GM12878 (cell line): ENCODE measurements around the gene EFCAB13. TPM values are rescaled to one million over a fixed set of nuclear protein-coding genes. Genes with fewer than 3 reads are reported as not detected.
A peak's percentile ranks its signal among the peaks of the same experiment; 100 is the strongest.

ENCODE experiments used
- ATAC-seq: fragments of 200-7000 bp; cut with Tn5 transposase; 3 replicates; pipeline ENCODE4 v1.9.1; 2020; ENCODE audit warnings: mild to moderate bottlenecking, moderate library complexity
- BruUV-seq: library from RNA; stranded (reverse); fragments of 400-500 nt; replicated peaks from 2 replicates; lab custom pipeline; 2021; lab: Mats Ljungman, UMichigan
- CTCF ChIA-PET: fragments of 300-600 bp; sonication (Branson Sonifier 250); formaldehyde crosslinking; extraction: SDS; loops from one replicate; lab custom pipeline; 2021; ENCODE audit warnings: inconsistent platforms; lab: Yijun Ruan, JAX
- POLR2A ChIA-PET: fragments of 350-600 bp; formaldehyde crosslinking; extraction: SDS; loops from one replicate; lab custom pipeline; 2021; ENCODE audit warnings: inconsistent platforms; lab: Charles Lee
- RAD21 ChIA-PET: fragments of 300-600 bp; sonication (Branson Sonifier 250); formaldehyde crosslinking; loops from one replicate; lab custom pipeline; 2023; ENCODE audit warnings: antibody characterized with exemption; ENCODE audit not compliant: unreplicated experiment; lab: Charles Lee
- SMC1A ChIA-PET: fragments of 300-600 bp; sonication (Branson Sonifier 250); formaldehyde crosslinking; loops from one replicate; lab custom pipeline; 2023; ENCODE audit not compliant: unreplicated experiment, uncharacterized antibody; lab: Charles Lee
- DNase-seq: peaks from one replicate; pipeline ENCODE4 v3.0.0-alpha.2; 2011; ENCODE audit warnings: low read depth, low spot score
- FAIRE-seq: peaks from 3 replicates; lab custom pipeline; 2011; peaks lifted over from hg19 to GRCh38; lab: Jason Lieb, UNC
- H2AFZ ChIP-seq: 2 replicates; pipeline ENCODE4 v1.6.0; 2011; ENCODE audit warnings: low read depth, low read length, control low read depth; ENCODE audit not compliant: control insufficient read depth
- H3K27ac ChIP-seq: 2 replicates; pipeline ENCODE4 v1.5.1; 2011; ENCODE audit warnings: control low read depth; ENCODE audit not compliant: control insufficient read depth, insufficient read depth
- H3K27me3 ChIP-seq, 2 experiments: replicated peaks in 1 of 2; 2 replicates each; pipeline versions ENCODE4 v1.6.0 to v1.6.1; 2011; ENCODE audit warnings: low read length in 1 of 2; ENCODE audit not compliant: control insufficient read depth in 2 of 2, insufficient read depth in 2 of 2
- H3K36me3 ChIP-seq, 2 experiments: 2 replicates each; pipeline ENCODE4 v1.5.1; 2011; ENCODE audit warnings: low read length in 1 of 2; ENCODE audit not compliant: control insufficient read depth in 2 of 2, insufficient read depth in 2 of 2
- H3K4me1 ChIP-seq: 2 replicates; pipeline ENCODE4 v1.6.1; 2011; ENCODE audit warnings: mild to moderate bottlenecking, low read length, moderate library complexity, mixed read lengths; ENCODE audit not compliant: control insufficient read depth, insufficient read depth
- H3K4me2 ChIP-seq: 2 replicates; pipeline ENCODE4 v1.6.0; 2011; ENCODE audit warnings: control low read depth; ENCODE audit not compliant: control insufficient read depth, insufficient read depth
- H3K4me3 ChIP-seq: fragments of 200-600 bp; sonication (generic); 2 replicates; pipeline ENCODE4 v1.5.1; 2016
- H3K79me2 ChIP-seq: 2 replicates; pipeline ENCODE4 v1.6.0; 2011; ENCODE audit warnings: low read length; ENCODE audit not compliant: control insufficient read depth, insufficient read depth
- H3K9ac ChIP-seq: 2 replicates; pipeline ENCODE4 v1.8.0; 2011; ENCODE audit warnings: low read length, control low read depth, mixed read lengths; ENCODE audit not compliant: control insufficient read depth, insufficient read depth
- H3K9me3 ChIP-seq: replicated peaks from 3 replicates; pipeline ENCODE4 v1.5.1; 2011; ENCODE audit warnings: mild to moderate bottlenecking, low read length; ENCODE audit not compliant: control insufficient read depth, insufficient read depth
- H4K20me1 ChIP-seq: 2 replicates; pipeline ENCODE4 v1.6.0; 2011; ENCODE audit not compliant: control insufficient read depth, insufficient read depth
- ETV6 ChIP-seq, 2 experiments: fragments of 450-650 bp in 1 of 2; IDR thresholded peaks in 1 of 2; conservative IDR thresholded peaks in 1 of 2; 2 replicates each; pipeline ENCODE4 v1.6.1; 2014; ENCODE audit warnings: antibody characterized with exemption in 1 of 2, borderline replicate concordance in 1 of 2, low read depth in 1 of 2, mild to moderate bottlenecking in 1 of 2, moderate library complexity in 1 of 2
- LARP7 ChIP-seq: fragments of 450-650 bp; IDR thresholded peaks from 2 replicates; pipeline ENCODE4 v1.6.1; 2017; ENCODE audit warnings: mild to moderate bottlenecking
- MXI1 ChIP-seq: fragments of 150-350 bp; IDR thresholded peaks from 2 replicates; pipeline ENCODE4 v1.6.1; 2011; ENCODE audit warnings: low read depth, mild to moderate bottlenecking, inconsistent platforms, low read length, improper control_type of control experiment
- NRF1 ChIP-seq: conservative IDR thresholded peaks from 2 replicates; pipeline ENCODE4 v1.6.1; 2011; ENCODE audit warnings: mild to moderate bottlenecking, low read depth, low read length, improper control_type of control experiment
- RAD51 ChIP-seq: fragments of 450-650 bp; IDR thresholded peaks from 2 replicates; pipeline ENCODE4 v1.6.1; 2016; ENCODE audit warnings: moderate library complexity, mild to moderate bottlenecking, inconsistent platforms
- TBL1XR1 ChIP-seq: IDR thresholded peaks from 2 replicates; pipeline ENCODE4 v1.6.1; 2012; ENCODE audit warnings: low read depth, low read length, improper control_type of control experiment
- ZNF207 ChIP-seq: fragments of 450-650 bp; IDR thresholded peaks from 2 replicates; pipeline ENCODE4 v1.6.1; 2014; ENCODE audit warnings: antibody characterized with exemption, mild to moderate bottlenecking, borderline replicate concordance
- ZNF384 ChIP-seq: IDR thresholded peaks from 2 replicates; pipeline ENCODE4 v1.6.1; 2012; ENCODE audit warnings: low read depth, mild to moderate bottlenecking, low read length, improper control_type of control experiment, borderline replicate concordance
- WGBS: methylation state at CpG from one replicate; pipeline ENCODE4 v1.1.6; 2016; ENCODE audit warnings: low lambda C conversion rate; ENCODE audit not compliant: insufficient replicate concordance, insufficient coverage; ENCODE audit errors: missing lambda C conversion rate; 5-methylcytosine and 5-hydroxymethylcytosine counted together
- in situ Hi-C: fragments of 300-500 bp; cut with MboI; formaldehyde crosslinking; loops from 9 replicates; pipeline ENCODE4 v1.14.3; 2018; ENCODE audit warnings: mixed read lengths
- intact Hi-C: fragments of 100-400 bp; cut with micrococcal nuclease; formaldehyde crosslinking; loops from one replicate; pipeline ENCODE4 v1.14.2; 2022; ENCODE audit not compliant: unreplicated experiment
- polyA plus RNA-seq, 11 experiments: library from polyadenylated mRNA; depleted of rRNA in 4 of 11; unstranded in 6 of 11; stranded (reverse) in 5 of 11; fragments of >200 nt; fragmentation: Nextera tagmentation in 4 of 11; fragmentation: Illumina TruSeq in 1 of 11; extraction: Ambion mirVana in 4 of 11; extraction: Trizol in 1 of 11; gene quantifications; 1 replicate in 1 of 11; 2 replicates in 10 of 11; pipeline versions ENCODE4 v1.2.1 to v1.2.3, GENCODE V29; 2011 to 2016; ENCODE audit warnings: inconsistent platforms in 2 of 11, missing spikeins in 2 of 11, low read depth in 1 of 11
- total RNA-seq, 4 experiments: library from RNA; depleted of rRNA in 3 of 4; stranded (reverse); fragments of >200 nt in 3 of 4; fragmentation: Illumina TruSeq in 1 of 4; extraction: Trizol in 1 of 4; gene quantifications; 2 replicates each; pipeline versions ENCODE4 v1.2.1 to v1.2.3, GENCODE V29; 2013 to 2021
- TF ChIP-seq, protein P1 (sequence below): fragments of 450-650 bp; IDR thresholded peaks from 2 replicates; pipeline ENCODE4 v1.6.1; 2017; ENCODE audit warnings: mild to moderate bottlenecking, low read depth, inconsistent platforms; ENCODE audit not compliant: poor library complexity, severe bottlenecking
- TF ChIP-seq, protein P2 (sequence below): fragments of 450-650 bp; IDR thresholded peaks from 2 replicates; pipeline ENCODE4 v1.6.1; 2016; ENCODE audit warnings: mild to moderate bottlenecking, moderate library complexity, borderline replicate concordance
- TF ChIP-seq, protein P3 (sequence below): fragments of 450-650 bp; IDR thresholded peaks from 2 replicates; pipeline ENCODE4 v1.6.1; 2014; ENCODE audit warnings: mild to moderate bottlenecking
- TF ChIP-seq, protein P4 (sequence below): fragments of 450-650 bp; IDR thresholded peaks from 2 replicates; pipeline ENCODE4 v1.6.1; 2017; ENCODE audit warnings: mild to moderate bottlenecking, moderate library complexity

The EFCAB13 gene
- total and polyA plus RNA-seq, 10 of the 15 experiments (the other 5 are each of a cell fraction or from before 2014, with no cell fraction given) = 0.90 to 8.7 (median 5.0) TPM

DNA sequence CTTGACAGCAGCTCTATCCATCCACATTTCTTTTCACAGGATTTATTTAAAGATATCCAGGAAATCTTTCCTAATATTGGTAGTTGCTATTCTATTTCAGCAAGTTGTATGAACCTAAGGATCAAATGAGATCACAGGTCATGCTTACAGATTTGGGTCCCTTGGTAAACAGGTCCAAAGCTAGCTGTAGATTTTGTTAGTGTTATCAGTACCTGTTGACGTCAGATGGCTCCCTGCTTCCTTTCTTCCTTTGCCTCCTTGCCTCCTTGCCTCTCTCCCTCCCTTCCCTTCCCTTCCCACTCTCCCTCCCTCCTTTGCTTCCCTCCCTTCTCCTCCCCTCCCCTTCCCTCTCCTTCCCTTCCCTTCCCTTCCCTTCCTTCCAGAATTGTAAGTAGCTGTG, 76.6 kb downstream of the EFCAB13 start:
- no peak overlapping the region for H3K4me2 ChIP-seq
- H4K20me1 ChIP-seq = no peaks in the 10 kb centered on the region
- CTCF ChIA-PET = interaction anchor here (0.5 to 1.1 kb wide), 3 partner anchors 14 to 171 kb away, joined by 3 read pairs; no protein-coding TSS in a partner anchor
- H3K4me3 ChIP-seq = no peak overlapping the region
- no peak overlapping the region for H3K27ac ChIP-seq
- FAIRE-seq (peak; percentile 35), ATAC-seq (no peak), DNase-seq (no peak)
- H2AFZ ChIP-seq = no peak overlapping the region
- H3K27me3 ChIP-seq = no peaks in the 10 kb centered on the region
- intact Hi-C loops = no loop called here
- POLR2A ChIA-PET = interaction anchor here (0.6 kb wide), 1 partner anchor 243 kb away, joined by 7 read pairs; no protein-coding TSS in a partner anchor
- no peaks in the 10 kb centered on the region for H3K36me3 ChIP-seq
- H3K9ac ChIP-seq = no peak overlapping the region
- no peaks in the 10 kb centered on the region for H3K9me3 ChIP-seq
- BruUV-seq = no TSS peak
- SMC1A ChIA-PET = interaction anchor here (0.6 to 1.4 kb wide), 5 partner anchors 11 to 1734 kb away, joined by 3 to 4 read pairs (median 3); no protein-coding TSS in a partner anchor
- H3K4me1 ChIP-seq = no peaks in the 10 kb centered on the region
- H3K79me2 ChIP-seq = no peaks in the 10 kb centered on the region
- WGBS = 91% methylated on average over 1 of the region's 1 CpG
- RAD21 ChIA-PET = no interaction called here
- in situ Hi-C loops = no loop called here
- TF ChIP-seq, protein P1, sequence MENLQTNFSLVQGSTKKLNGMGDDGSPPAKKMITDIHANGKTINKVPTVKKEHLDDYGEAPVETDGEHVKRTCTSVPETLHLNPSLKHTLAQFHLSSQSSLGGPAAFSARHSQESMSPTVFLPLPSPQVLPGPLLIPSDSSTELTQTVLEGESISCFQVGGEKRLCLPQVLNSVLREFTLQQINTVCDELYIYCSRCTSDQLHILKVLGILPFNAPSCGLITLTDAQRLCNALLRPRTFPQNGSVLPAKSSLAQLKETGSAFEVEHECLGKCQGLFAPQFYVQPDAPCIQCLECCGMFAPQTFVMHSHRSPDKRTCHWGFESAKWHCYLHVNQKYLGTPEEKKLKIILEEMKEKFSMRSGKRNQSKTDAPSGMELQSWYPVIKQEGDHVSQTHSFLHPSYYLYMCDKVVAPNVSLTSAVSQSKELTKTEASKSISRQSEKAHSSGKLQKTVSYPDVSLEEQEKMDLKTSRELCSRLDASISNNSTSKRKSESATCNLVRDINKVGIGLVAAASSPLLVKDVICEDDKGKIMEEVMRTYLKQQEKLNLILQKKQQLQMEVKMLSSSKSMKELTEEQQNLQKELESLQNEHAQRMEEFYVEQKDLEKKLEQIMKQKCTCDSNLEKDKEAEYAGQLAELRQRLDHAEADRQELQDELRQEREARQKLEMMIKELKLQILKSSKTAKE = no peak
- TF ChIP-seq, protein P2, sequence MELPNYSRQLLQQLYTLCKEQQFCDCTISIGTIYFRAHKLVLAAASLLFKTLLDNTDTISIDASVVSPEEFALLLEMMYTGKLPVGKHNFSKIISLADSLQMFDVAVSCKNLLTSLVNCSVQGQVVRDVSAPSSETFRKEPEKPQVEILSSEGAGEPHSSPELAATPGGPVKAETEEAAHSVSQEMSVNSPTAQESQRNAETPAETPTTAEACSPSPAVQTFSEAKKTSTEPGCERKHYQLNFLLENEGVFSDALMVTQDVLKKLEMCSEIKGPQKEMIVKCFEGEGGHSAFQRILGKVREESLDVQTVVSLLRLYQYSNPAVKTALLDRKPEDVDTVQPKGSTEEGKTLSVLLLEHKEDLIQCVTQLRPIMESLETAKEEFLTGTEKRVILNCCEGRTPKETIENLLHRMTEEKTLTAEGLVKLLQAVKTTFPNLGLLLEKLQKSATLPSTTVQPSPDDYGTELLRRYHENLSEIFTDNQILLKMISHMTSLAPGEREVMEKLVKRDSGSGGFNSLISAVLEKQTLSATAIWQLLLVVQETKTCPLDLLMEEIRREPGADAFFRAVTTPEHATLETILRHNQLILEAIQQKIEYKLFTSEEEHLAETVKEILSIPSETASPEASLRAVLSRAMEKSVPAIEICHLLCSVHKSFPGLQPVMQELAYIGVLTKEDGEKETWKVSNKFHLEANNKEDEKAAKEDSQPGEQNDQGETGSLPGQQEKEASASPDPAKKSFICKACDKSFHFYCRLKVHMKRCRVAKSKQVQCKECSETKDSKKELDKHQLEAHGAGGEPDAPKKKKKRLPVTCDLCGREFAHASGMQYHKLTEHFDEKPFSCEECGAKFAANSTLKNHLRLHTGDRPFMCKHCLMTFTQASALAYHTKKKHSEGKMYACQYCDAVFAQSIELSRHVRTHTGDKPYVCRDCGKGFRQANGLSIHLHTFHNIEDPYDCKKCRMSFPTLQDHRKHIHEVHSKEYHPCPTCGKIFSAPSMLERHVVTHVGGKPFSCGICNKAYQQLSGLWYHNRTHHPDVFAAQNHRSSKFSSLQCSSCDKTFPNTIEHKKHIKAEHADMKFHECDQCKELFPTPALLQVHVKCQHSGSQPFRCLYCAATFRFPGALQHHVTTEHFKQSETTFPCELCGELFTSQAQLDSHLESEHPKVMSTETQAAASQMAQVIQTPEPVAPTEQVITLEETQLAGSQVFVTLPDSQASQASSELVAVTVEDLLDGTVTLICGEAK = no peak
- TF ChIP-seq, protein P3, sequence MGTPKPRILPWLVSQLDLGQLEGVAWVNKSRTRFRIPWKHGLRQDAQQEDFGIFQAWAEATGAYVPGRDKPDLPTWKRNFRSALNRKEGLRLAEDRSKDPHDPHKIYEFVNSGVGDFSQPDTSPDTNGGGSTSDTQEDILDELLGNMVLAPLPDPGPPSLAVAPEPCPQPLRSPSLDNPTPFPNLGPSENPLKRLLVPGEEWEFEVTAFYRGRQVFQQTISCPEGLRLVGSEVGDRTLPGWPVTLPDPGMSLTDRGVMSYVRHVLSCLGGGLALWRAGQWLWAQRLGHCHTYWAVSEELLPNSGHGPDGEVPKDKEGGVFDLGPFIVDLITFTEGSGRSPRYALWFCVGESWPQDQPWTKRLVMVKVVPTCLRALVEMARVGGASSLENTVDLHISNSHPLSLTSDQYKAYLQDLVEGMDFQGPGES = no peak
- TF ChIP-seq RAD51 = no peak
- TF ChIP-seq MXI1 = no peak
- no peak for TF ChIP-seq ZNF384
- no peak for TF ChIP-seq TBL1XR1
- no peak for TF ChIP-seq ZNF207
- TF ChIP-seq, protein P4, sequence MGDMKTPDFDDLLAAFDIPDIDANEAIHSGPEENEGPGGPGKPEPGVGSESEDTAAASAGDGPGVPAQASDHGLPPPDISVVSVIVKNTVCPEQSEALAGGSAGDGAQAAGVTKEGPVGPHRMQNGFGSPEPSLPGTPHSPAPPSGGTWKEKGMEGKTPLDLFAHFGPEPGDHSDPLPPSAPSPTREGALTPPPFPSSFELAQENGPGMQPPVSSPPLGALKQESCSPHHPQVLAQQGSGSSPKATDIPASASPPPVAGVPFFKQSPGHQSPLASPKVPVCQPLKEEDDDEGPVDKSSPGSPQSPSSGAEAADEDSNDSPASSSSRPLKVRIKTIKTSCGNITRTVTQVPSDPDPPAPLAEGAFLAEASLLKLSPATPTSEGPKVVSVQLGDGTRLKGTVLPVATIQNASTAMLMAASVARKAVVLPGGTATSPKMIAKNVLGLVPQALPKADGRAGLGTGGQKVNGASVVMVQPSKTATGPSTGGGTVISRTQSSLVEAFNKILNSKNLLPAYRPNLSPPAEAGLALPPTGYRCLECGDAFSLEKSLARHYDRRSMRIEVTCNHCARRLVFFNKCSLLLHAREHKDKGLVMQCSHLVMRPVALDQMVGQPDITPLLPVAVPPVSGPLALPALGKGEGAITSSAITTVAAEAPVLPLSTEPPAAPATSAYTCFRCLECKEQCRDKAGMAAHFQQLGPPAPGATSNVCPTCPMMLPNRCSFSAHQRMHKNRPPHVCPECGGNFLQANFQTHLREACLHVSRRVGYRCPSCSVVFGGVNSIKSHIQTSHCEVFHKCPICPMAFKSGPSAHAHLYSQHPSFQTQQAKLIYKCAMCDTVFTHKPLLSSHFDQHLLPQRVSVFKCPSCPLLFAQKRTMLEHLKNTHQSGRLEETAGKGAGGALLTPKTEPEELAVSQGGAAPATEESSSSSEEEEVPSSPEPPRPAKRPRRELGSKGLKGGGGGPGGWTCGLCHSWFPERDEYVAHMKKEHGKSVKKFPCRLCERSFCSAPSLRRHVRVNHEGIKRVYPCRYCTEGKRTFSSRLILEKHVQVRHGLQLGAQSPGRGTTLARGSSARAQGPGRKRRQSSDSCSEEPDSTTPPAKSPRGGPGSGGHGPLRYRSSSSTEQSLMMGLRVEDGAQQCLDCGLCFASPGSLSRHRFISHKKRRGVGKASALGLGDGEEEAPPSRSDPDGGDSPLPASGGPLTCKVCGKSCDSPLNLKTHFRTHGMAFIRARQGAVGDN = no peak
- no peak for TF ChIP-seq NRF1
- no peak for TF ChIP-seq ETV6 (conservative IDR thresholded peaks at IDR 0.05 in 1 of 2, IDR thresholded peaks at IDR 0.05 in 1 of 2; ENCODE audit: borderline replicate concordance in 1 of 2, low read depth in 1 of 2)
- TF ChIP-seq LARP7 = no peak
